Subcutaneous adipose tissue (tissue), 4 donors: ENCODE data around the gene COPS6. TPM values are rescaled to one million over a fixed set of nuclear protein-coding genes. Genes with fewer than 3 reads are reported as not detected.

ENCODE experiments used
- total RNA-seq, 4 donors: library from RNA; depleted of rRNA; stranded (reverse); fragments of >200 nt; gene quantifications; one replicate each; pipeline ENCODE4 v1.1.0, GENCODE V29; 2016
- TF ChIP-seq, protein P1 (sequence below): fragments of 450-650 bp; IDR thresholded peaks from one replicate; pipeline ENCODE4 v1.5.1; 2016; ENCODE audit warnings: low read depth, mild to moderate bottlenecking, control low read depth, antibody characterized with exemption, moderate library complexity

Gene COPS6
- total RNA-seq, 4 donors from 2014 or later = 50.5 to 74.4 (median 57.0) TPM

DNA sequence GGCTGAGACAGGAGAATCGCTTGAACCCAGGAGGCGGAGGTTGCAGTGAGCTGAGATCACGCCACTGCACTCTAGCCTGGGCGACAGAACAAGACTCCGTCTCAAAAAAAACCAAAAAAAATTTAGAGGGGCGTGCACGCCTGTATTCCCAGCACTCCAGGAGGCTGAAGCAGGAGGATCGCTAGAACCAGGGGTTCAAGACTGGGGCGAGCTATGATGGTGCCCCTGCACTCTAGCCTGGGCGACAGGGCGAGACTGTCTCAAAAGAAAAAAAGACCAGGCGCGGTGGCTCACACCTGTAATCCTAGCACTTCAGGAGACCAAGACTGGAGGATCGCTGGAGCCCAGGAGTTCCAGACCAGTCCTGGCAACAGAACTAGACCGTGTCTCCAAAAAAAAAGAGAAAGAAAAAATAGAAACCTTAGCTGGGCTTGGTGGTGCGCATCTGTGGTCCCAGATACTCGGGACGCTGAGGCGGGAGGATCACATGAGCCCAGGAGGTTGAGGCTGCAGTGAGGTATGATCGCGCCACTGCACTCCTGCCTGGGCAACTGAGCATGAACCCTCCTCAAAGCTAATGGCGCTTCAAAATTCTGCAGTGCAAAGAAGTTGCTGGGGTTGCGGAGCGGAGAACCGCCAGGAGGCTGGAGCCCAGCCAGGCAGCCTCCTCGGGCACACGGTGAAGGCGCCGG, 37.6 kb downstream of the COPS6 start:
- TF ChIP-seq, protein P1, sequence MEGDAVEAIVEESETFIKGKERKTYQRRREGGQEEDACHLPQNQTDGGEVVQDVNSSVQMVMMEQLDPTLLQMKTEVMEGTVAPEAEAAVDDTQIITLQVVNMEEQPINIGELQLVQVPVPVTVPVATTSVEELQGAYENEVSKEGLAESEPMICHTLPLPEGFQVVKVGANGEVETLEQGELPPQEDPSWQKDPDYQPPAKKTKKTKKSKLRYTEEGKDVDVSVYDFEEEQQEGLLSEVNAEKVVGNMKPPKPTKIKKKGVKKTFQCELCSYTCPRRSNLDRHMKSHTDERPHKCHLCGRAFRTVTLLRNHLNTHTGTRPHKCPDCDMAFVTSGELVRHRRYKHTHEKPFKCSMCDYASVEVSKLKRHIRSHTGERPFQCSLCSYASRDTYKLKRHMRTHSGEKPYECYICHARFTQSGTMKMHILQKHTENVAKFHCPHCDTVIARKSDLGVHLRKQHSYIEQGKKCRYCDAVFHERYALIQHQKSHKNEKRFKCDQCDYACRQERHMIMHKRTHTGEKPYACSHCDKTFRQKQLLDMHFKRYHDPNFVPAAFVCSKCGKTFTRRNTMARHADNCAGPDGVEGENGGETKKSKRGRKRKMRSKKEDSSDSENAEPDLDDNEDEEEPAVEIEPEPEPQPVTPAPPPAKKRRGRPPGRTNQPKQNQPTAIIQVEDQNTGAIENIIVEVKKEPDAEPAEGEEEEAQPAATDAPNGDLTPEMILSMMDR = no peak

DNA sequence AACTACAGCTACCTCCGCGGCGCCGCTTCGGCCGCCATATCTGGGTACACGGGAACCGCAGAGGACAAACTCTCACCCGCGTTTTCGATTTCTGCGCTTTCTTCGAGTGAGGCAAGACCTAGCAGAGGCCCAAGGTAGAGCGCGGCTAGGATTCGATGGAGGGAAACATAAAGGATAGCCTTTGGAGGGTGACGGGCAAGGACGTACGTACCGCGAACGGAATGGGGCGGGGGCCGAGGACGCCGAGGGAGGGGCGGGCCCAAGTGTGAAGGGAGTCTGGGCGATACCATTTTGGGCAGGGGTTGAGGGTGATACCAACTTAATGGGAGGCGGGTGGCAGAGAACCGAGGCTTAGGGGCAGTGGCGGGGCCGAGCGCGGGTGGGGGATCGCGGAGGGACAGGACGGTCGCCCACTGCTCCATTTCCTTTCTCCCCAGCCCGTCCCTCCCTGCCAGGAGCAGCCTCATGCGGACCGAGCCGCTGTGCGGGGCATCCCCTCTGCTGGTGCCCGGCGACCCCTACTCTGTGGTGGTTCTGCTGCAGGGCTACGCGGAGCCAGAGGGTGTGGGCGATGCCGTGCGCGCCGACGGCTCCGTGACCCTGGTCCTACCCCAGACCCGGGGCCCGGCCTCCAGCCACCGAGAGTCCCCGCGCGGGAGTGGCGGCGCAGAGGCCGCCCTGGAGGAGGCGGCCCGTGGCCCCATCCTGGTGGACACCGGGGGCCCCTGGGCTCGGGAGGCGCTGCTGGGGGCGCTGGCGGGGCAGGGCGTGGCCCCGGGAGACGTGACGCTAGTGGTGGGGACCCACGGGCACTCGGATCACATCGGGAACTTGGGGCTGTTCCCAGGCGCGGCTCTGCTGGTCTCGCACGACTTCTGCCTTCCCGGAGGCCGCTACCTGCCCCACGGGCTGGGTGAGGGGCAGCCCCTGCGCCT, 38.4 kb downstream of the COPS6 start, which contains the start of gene MBLAC1:
Gene MBLAC1, plus strand, starts transcription at position 37 of the 935 bp plus-strand sequence. Its CDS starts 429 bp downstream, at position 466.
- TF ChIP-seq, protein P1 = no peak

DNA sequence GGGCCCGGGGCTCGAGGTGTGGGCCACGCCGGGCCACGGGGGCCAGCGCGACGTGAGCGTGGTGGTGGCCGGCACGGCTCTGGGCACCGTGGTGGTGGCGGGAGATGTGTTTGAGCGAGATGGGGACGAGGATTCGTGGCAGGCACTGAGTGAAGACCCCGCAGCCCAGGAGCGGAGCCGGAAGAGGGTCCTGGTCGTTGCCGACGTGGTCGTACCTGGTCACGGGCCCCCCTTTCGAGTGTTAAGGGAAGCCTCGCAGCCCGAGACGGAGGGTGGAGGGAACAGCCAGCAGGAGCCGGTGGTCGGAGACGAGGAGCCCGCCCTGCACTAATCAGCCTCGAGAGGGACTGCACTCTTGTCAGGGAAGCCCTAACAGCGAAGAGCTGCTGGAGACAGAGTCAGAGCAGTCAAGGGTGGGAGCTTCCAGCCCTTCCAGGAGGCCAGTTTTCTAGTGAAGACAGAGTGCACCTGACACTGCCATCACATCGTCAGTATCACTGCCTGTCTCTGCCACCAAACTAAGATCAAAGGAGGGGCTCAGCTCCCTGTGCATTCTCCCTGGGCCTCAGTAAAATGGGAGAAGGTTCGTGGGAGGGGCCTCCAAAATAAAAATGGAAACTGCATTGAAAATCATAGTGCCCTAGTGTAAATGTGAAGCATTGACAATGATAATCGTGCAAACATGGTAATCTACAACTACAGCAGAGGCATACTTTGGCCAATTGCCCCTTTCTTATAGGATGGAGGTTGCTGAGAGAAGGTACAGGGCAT, 39.3 kb downstream of the COPS6 start:
- TF ChIP-seq, protein P1 = no peak

DNA sequence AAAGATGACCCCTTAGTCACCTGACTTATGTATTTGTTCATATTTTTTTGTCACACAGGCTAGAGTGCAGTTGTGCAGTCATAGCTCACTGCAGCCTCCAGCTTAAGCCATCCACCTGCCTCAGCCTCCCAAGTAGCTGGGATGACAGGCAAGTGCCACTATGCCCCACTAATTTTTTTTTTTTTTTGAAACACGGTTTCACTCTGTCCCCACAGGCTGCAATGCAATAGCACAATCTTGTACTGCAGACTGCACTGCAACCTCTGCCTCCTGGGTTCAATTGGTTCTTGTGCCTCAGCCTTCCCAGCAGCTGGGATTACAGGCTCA, 39.8 kb downstream of the COPS6 start:
- TF ChIP-seq, protein P1 = no peak

DNA sequence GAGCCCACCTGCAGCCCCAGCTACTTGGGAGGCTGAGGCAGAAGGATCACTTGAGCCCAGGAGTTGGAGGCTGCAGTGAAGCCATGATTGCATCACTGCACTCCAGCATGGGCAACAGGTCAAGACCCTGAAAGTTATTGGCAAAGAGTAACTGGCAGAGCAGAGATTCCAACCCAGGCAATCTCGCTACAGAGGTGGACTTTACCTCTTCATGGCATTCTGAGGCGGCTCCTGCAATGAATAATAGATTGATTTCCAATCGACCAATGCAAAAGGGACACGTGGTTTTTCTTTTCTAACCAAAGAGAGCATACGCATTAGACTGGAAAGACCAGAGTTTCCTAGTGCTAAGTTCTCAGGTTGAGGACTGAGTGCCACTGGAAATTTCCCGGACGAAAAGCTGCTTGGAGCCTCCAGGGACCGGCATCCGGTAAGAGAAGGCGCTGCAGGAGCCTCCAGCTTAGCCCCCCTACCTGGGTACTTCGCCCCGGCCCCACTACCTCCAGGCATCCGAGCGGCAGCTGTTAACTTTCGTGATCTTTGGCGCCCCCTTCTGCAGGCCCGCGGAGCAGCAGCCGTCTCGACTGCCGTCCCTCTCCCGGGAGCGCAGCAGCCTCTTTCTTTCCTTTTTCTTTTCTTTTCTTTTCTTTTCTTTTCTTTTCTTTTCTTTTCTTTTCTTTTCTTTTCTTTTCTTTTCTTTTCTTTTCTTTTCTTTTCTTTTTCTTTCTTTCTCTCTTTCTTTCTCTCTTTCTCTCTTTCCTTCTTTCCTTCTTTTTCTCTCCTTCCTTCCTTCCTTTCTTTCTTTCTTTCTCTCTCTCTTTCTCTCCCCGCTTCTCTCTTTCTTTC, 42.1 kb downstream of the COPS6 start:
- TF ChIP-seq, protein P1 = no peak

DNA sequence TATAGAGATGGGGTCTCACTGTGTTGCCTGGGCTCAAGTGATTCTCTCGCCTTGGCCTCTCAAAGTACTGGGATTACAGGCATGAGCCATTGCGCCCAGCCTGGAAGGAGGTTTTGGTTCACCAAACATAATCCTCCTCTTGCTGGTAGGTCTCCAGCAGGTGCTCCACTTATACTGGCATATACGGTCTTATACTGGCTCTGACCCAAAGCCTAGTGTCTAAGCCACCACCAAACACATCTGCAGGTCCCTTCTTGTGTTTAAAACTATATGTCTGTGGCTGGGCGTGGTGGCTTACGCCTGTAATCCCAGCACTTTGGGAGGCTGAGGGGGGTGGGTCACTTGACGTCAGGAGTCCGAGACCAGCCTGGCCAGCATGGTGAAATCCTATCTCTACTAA, 43.4 kb downstream of the COPS6 start:
- TF ChIP-seq, protein P1 = no peak
